ENCODE measurements around the gene PIP4K2A. TPM values are rescaled to one million over a fixed set of nuclear protein-coding genes. Genes with fewer than 3 reads are reported as not detected.

PIP4K2A gene
- total and polyA plus RNA-seq, 2 experiments from 2014 or later: 16.5 to 31.1 TPM

DNA sequence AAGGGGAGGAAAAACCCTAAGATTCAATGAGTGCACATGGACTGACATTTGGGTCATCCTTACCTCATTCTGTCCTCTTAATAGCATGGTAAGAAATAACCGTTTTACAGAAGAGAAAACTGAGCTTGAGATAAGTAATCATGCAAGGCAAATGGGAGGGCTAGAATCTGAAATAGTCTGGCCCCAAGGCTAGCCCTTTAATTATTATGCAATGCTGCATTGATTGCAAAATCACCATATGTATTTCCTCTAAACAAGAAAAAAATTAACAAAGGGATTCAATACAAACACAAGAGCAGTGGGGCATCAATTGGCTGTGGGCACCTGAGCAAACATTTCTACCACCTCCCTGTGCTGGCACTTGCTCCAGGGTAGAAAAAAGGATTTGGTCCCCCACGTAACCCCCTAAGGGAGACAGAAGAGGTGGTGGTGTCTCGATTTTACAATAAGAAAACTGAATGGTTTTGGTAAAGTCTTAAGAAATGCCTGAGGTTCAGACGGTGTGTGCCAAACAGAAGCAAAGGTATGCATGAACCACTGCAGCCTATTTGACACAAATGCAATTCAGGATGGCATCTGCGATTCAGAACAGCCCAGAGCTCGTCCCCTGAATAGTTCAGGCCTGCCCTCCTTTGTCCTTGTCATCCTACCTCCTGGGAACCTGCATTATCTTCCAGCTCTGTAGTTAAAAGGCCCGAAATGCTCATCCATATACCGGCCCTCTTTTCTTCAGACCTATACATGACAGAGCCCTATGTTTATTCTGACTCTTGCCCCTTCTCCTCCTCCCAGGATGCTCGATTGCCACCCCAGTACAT is 23.6 kb downstream of the PIP4K2A start:
- 74% methylated on average over 9 of the region's 9 CpGs for WGBS (ENCODE audit: low lambda C conversion rate, missing lambda C conversion rate)
- DNase-seq (ENCODE audit: low spot score): no peak
- no peaks in the 10 kb centered on the region for H3K36me3 ChIP-seq (replicated peaks; ENCODE audit: insufficient read depth, low read depth)
- H3K79me2 ChIP-seq: peaks cover 88% of the 10 kb centered on the region
- H3K4me1 ChIP-seq (ENCODE audit: insufficient read depth): no peaks in the 10 kb centered on the region
- TF ChIP-seq EZH2 (IDR thresholded peaks at IDR 0.05; ENCODE audit: borderline replicate concordance) (no peak), EZH2phosphoT487 (IDR thresholded peaks at IDR 0.05; ENCODE audit: low read depth, severe bottlenecking, unreplicated experiment) (no peak)
- TF ChIP-seq, protein P1, sequence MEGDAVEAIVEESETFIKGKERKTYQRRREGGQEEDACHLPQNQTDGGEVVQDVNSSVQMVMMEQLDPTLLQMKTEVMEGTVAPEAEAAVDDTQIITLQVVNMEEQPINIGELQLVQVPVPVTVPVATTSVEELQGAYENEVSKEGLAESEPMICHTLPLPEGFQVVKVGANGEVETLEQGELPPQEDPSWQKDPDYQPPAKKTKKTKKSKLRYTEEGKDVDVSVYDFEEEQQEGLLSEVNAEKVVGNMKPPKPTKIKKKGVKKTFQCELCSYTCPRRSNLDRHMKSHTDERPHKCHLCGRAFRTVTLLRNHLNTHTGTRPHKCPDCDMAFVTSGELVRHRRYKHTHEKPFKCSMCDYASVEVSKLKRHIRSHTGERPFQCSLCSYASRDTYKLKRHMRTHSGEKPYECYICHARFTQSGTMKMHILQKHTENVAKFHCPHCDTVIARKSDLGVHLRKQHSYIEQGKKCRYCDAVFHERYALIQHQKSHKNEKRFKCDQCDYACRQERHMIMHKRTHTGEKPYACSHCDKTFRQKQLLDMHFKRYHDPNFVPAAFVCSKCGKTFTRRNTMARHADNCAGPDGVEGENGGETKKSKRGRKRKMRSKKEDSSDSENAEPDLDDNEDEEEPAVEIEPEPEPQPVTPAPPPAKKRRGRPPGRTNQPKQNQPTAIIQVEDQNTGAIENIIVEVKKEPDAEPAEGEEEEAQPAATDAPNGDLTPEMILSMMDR (IDR thresholded peaks at IDR 0.05; ENCODE audit: poor library complexity): no peak
- no peak overlapping the region for H3K27ac ChIP-seq
- H4K20me1 ChIP-seq (ENCODE audit: insufficient read depth, poor library complexity, severe bottlenecking): peaks cover 3% of the 10 kb centered on the region
- H2AFZ ChIP-seq: no peak overlapping the region
- no peak overlapping the region for H3K4me3 ChIP-seq
- H3K27me3 ChIP-seq: no peaks in the 10 kb centered on the region
- H3K4me2 ChIP-seq: no peak overlapping the region
- no peaks in the 10 kb centered on the region for H3K9me3 ChIP-seq (ENCODE audit: low read depth)
- no peaks in the 10 kb centered on the region for H3K9me2 ChIP-seq (replicated peaks; ENCODE audit: insufficient read depth)

DNA sequence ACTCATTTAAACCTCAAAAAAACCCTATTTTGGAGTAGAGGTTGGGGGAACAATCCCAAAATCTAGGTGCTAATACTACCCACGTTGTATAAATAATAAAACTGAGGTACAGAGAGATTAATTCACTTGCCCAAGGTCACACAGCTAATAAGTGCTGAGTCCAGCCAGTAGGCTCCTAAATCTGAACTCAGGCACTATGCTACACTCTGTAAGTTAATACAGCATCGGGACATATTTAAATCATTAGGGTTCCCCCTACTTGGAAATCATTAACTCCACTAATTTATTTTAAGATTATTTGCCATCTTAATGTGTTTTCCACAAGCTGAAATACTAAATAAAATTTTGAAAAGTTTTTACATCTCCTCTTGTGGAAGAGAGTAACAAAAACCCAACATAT is 24.2 kb downstream of the PIP4K2A start:
- H3K36me3 ChIP-seq (replicated peaks; ENCODE audit: insufficient read depth, low read depth): no peaks in the 10 kb centered on the region
- no peak overlapping the region for H3K27ac ChIP-seq
- TF ChIP-seq EZH2 (IDR thresholded peaks at IDR 0.05; ENCODE audit: borderline replicate concordance): no peak
- TF ChIP-seq, protein P1 (IDR thresholded peaks at IDR 0.05; ENCODE audit: poor library complexity): no peak
- TF ChIP-seq EZH2phosphoT487 (IDR thresholded peaks at IDR 0.05; ENCODE audit: low read depth, severe bottlenecking, unreplicated experiment): no peak
- peaks cover 88% of the 10 kb centered on the region for H3K79me2 ChIP-seq
- DNase-seq (ENCODE audit: low spot score): no peak
- no peaks in the 10 kb centered on the region for H3K27me3 ChIP-seq
- H3K4me3 ChIP-seq: no peak overlapping the region
- H4K20me1 ChIP-seq (ENCODE audit: insufficient read depth, poor library complexity, severe bottlenecking): peaks cover 3% of the 10 kb centered on the region
- H3K9me3 ChIP-seq (ENCODE audit: low read depth): no peaks in the 10 kb centered on the region
- H2AFZ ChIP-seq: no peak overlapping the region
- 75% methylated on average over 2 of the region's 2 CpGs for WGBS (ENCODE audit: low lambda C conversion rate, missing lambda C conversion rate)
- H3K9me2 ChIP-seq (replicated peaks; ENCODE audit: insufficient read depth): no peaks in the 10 kb centered on the region
- H3K4me1 ChIP-seq (ENCODE audit: insufficient read depth): no peaks in the 10 kb centered on the region
- H3K4me2 ChIP-seq: no peak overlapping the region

DNA sequence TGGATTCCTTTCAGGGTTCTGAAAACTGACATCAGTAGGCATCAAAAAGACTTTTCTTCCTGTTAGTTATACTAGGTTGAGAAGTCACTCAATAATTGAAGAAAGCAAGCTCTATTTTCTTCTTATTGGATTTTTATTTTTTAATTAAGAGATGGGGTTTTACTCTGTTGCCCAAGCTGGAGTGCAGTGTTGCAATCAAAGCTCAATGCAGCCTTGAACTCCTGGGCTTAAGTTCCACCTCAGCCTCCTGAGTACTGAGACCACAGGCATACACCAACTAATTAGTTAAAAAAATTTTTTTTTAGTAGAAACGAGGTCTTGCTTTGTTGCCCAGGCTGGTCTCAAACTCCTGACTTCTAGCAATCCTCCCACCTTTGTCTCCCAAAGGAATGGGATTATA is 28.0 kb downstream of the PIP4K2A start:
- 87% methylated on average over 1 of the region's 1 CpG for WGBS (ENCODE audit: low lambda C conversion rate, missing lambda C conversion rate)
- H3K27ac ChIP-seq: no peak overlapping the region

More for the DNA sequence above, 28.0 kb downstream of the PIP4K2A start:
- H3K4me3 ChIP-seq: no peak overlapping the region
- H3K4me1 ChIP-seq (ENCODE audit: insufficient read depth): peaks cover 24% of the 10 kb centered on the region
- no peaks in the 10 kb centered on the region for H3K9me3 ChIP-seq (ENCODE audit: low read depth)
- no peaks in the 10 kb centered on the region for H3K27me3 ChIP-seq
- H3K79me2 ChIP-seq: peaks cover 75% of the 10 kb centered on the region
- DNase-seq (ENCODE audit: low spot score): no peak
- H4K20me1 ChIP-seq (ENCODE audit: insufficient read depth, poor library complexity, severe bottlenecking): no peaks in the 10 kb centered on the region
- no peak overlapping the region for H2AFZ ChIP-seq
- H3K4me2 ChIP-seq: no peak overlapping the region
- no peaks in the 10 kb centered on the region for H3K9me2 ChIP-seq (replicated peaks; ENCODE audit: insufficient read depth)
- no peak for TF ChIP-seq EZH2 (IDR thresholded peaks at IDR 0.05; ENCODE audit: borderline replicate concordance)
- TF ChIP-seq, protein P1 (IDR thresholded peaks at IDR 0.05; ENCODE audit: poor library complexity): no peak
- no peaks in the 10 kb centered on the region for H3K36me3 ChIP-seq (replicated peaks; ENCODE audit: insufficient read depth, low read depth)
